ENCODE data around the gene VIL1.

The VIL1 gene

GRCh38 chr2:218418717-218419458 is at the start of gene VIL1:
TSS of gene VIL1 (plus strand) at chr2:218419123. CDS start at chr2:218423779, 4,656 bp downstream.
- no peak for DNase-seq

GRCh38 chr2:218369330-218369729 is 49.6 kb upstream of the VIL1 start:
- no peak for DNase-seq

- no peak for DNase-seq
Measured at GRCh38 chr2:218370410-218371063, 48.4 kb upstream of the VIL1 start.

- no peak for DNase-seq
Measured at GRCh38 chr2:218371983-218372350, 47.0 kb upstream of the VIL1 start.

- DNase-seq: no peak
Measured at GRCh38 chr2:218374795-218375194, 44.1 kb upstream of the VIL1 start.

GRCh38 chr2:218375212-218375611 is 43.7 kb upstream of the VIL1 start:
- no peak for DNase-seq

GRCh38 chr2:218378053-218378452 is 40.9 kb upstream of the VIL1 start:
- no peak for DNase-seq

GRCh38 chr2:218381916-218382366 is 37.0 kb upstream of the VIL1 start, which contains the start of gene SLC11A1:
TSS of gene SLC11A1 (plus strand) at chr2:218382273. CDS start at chr2:218382369, 96 bp downstream.
- DNase-seq: no peak

GRCh38 chr2:218382785-218383184 is 36.1 kb upstream of the VIL1 start:
- no peak for DNase-seq

GRCh38 chr2:218383892-218384519 is 34.9 kb upstream of the VIL1 start:
- DNase-seq: no peak

GRCh38 chr2:218384975-218385374 is 33.9 kb upstream of the VIL1 start:
- DNase-seq: no peak

- no peak for DNase-seq
Measured at GRCh38 chr2:218386505-218387368, 32.2 kb upstream of the VIL1 start.

GRCh38 chr2:218387369-218388194 is 31.3 kb upstream of the VIL1 start:
- no peak for DNase-seq

- DNase-seq: no peak
Measured at GRCh38 chr2:218389333-218390150, 29.4 kb upstream of the VIL1 start.

- DNase-seq: no peak
Measured at GRCh38 chr2:218391202-218391601, 27.7 kb upstream of the VIL1 start.

GRCh38 chr2:218392459-218392858 is 26.5 kb upstream of the VIL1 start:
- no peak for DNase-seq

GRCh38 chr2:218392891-218393462 is 25.9 kb upstream of the VIL1 start:
- no peak for DNase-seq

- no peak for DNase-seq
Measured at GRCh38 chr2:218393750-218394290, 25.1 kb upstream of the VIL1 start.

- no peak for DNase-seq
Measured at GRCh38 chr2:218394298-218395089, 24.4 kb upstream of the VIL1 start.

GRCh38 chr2:218395090-218395444 is 23.9 kb upstream of the VIL1 start:
- DNase-seq: no peak

Data from activated naive CD4-positive, alpha-beta T cell treated with Interleukin-2 at 50 U/mL for 16 hours (primary cell).